ENCODE results near the gene S100A10.

GRCh38 chr1:151995774-151996173 lies 2.1 kb upstream of the S100A10 start:
- TF ChIP-seq CTCF (IDR thresholded peaks at IDR 0.05 in 8 of 11, conservative IDR thresholded peaks at IDR 0.05 in 3 of 11): no peak
- no peak for TF ChIP-seq POLR2A (IDR thresholded peaks at IDR 0.05)
- TF ChIP-seq POLR2AphosphoS5 (IDR thresholded peaks at IDR 0.05): no peak
